DMS153 treated with DMSO at 0.1 percent for 48 hours (cell line): Measurements from ENCODE around the gene MRPL28.

ENCODE experiments used
- DNase-seq: peaks from one replicate; lab custom pipeline; 2025; ENCODE audit not compliant: unreplicated experiment; lab: John Stamatoyannopoulos, UW

Gene MRPL28

GRCh38 chr16:317583-317982 is 52.8 kb downstream of the MRPL28 start:
- DNase-seq, result no peak
